ENCODE data around the gene ULK4. TPM values are rescaled to one million over a fixed set of nuclear protein-coding genes. Genes with fewer than 3 reads are reported as not detected.
"Not testable (repeated sequence)": the region's sequence is repeated elsewhere in the genome, so short reads cannot be mapped to it uniquely, and the experiment has no call there.

ULK4 gene
- polyA plus RNA-seq, 1 donor from 2014 or later = 7.2 TPM

- no peaks in the 10 kb centered on the region for H3K79me2 ChIP-seq (replicated peaks; ENCODE audit: insufficient read depth, low read length)
- H3K36me3 ChIP-seq (ENCODE audit: insufficient read depth, low read length) = no peaks in the 10 kb centered on the region
- H3K4me2 ChIP-seq (ENCODE audit: low read length) = no peak overlapping the region
- no peaks in the 10 kb centered on the region for H3K27me3 ChIP-seq (ENCODE audit: insufficient read depth, low read depth, low read length)
- H3F3A ChIP-seq (ENCODE audit: insufficient read depth, low read length, poor library complexity, severe bottlenecking) = no peaks in the 10 kb centered on the region
- H2AFZ ChIP-seq (ENCODE audit: low read depth, low read length) = no peak overlapping the region
- no peak overlapping the region for H3K27ac ChIP-seq (ENCODE audit: low read length)
- no peaks in the 10 kb centered on the region for H3K9me3 ChIP-seq (ENCODE audit: low read length)
- H3K4me3 ChIP-seq (ENCODE audit: low read length) = no peak overlapping the region
- TF ChIP-seq MXI1 (conservative IDR thresholded peaks at IDR 0.05; ENCODE audit: poor library complexity, severe bottlenecking) (no peak), POLR2AphosphoS5 (IDR thresholded peaks at IDR 0.05) (no peak), RAD21 (conservative IDR thresholded peaks at IDR 0.05) (no peak), REST (IDR thresholded peaks at IDR 0.05; ENCODE audit: borderline replicate concordance) (no peak), EP300 (conservative IDR thresholded peaks at IDR 0.05; ENCODE audit: poor library complexity, severe bottlenecking) (no peak)
- no peak overlapping the region for H3K9ac ChIP-seq (ENCODE audit: low read length)
- H3K9me2 ChIP-seq (ENCODE audit: insufficient read depth, low read length) = no peaks in the 10 kb centered on the region
- H4K20me1 ChIP-seq (ENCODE audit: insufficient read depth) = no peaks in the 10 kb centered on the region
These were observed 23.1 kb upstream of the ULK4 start for GRCh38 chr3:41985018-41985417.

DNA sequence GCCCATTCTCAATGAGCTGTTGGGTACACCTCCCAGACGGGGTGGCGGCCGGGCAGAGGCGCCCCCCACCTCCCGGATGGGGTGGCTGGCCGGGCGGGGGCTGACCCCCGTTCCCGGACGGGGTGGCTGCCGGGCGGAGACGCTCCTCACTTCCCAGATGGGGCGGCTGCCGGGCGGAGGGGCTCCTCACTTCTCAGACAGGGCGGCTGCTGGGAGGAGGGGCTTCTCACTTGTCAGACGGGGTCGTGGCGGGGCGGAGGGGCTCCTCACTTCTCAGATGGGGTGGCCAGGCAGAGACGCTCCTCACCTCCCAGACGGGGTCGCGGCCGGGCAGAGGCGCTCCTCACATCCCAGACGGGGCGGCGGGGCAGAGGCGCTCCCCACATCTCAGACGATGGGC, 21.2 kb upstream of the ULK4 start:
- H2AFZ ChIP-seq (ENCODE audit: low read depth, low read length); H3K4me2 ChIP-seq (ENCODE audit: low read length); H3K4me3 ChIP-seq (ENCODE audit: low read length); H3K36me3 ChIP-seq (ENCODE audit: insufficient read depth, low read length); H4K20me1 ChIP-seq (ENCODE audit: insufficient read depth); H3K27ac ChIP-seq (ENCODE audit: low read length); H3K27me3 ChIP-seq (ENCODE audit: insufficient read depth, low read depth, low read length); H3K9ac ChIP-seq (ENCODE audit: low read length); H3K9me3 ChIP-seq (ENCODE audit: low read length); H3K79me2 ChIP-seq (replicated peaks; ENCODE audit: insufficient read depth, low read length); H3K9me2 ChIP-seq (ENCODE audit: insufficient read depth, low read length); H3F3A ChIP-seq (ENCODE audit: insufficient read depth, low read length, poor library complexity, severe bottlenecking): not testable (repeated sequence)

DNA sequence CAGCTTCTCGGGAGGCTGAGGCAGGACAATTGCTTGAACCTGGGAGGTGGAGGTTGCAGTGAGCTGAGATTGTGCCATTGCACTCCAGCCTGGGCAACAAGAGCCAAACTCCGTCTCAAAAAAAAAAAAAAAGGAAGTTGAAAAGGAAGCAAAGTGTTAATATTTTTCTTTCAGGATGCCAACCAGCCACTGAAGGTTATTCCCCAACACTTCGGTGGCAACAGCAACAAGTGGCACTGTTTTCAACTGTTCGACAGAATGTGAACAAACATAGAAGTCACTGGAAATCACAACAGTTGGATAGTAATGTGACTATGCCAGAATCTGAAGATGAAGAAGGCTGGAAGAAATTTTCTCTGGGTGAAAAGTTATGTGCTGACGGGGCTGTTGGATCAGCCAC, 15.5 kb upstream of the ULK4 start:
- H3K27me3 ChIP-seq (ENCODE audit: insufficient read depth, low read depth, low read length); H3F3A ChIP-seq (ENCODE audit: insufficient read depth, low read length, poor library complexity, severe bottlenecking); H3K9ac ChIP-seq (ENCODE audit: low read length); H3K36me3 ChIP-seq (ENCODE audit: insufficient read depth, low read length); H3K9me3 ChIP-seq (ENCODE audit: low read length); H3K9me2 ChIP-seq (ENCODE audit: insufficient read depth, low read length); H3K4me2 ChIP-seq (ENCODE audit: low read length); H2AFZ ChIP-seq (ENCODE audit: low read depth, low read length); H3K4me3 ChIP-seq (ENCODE audit: low read length); H3K27ac ChIP-seq (ENCODE audit: low read length); H3K79me2 ChIP-seq (replicated peaks; ENCODE audit: insufficient read depth, low read length); H4K20me1 ChIP-seq (ENCODE audit: insufficient read depth): not testable (repeated sequence)

- Histone ChIP-seq H3K9ac (ENCODE audit: low read length) (no peak overlapping the region), H3K4me2 (ENCODE audit: low read length) (no peak overlapping the region), H2AFZ (ENCODE audit: low read depth, low read length) (no peak overlapping the region), H3K27ac (ENCODE audit: low read length) (no peak overlapping the region), H3K79me2 (replicated peaks; ENCODE audit: insufficient read depth, low read length) (no peaks in the 10 kb centered on the region), H3K9me3 (ENCODE audit: low read length) (no peaks in the 10 kb centered on the region), H3K4me3 (ENCODE audit: low read length) (no peak overlapping the region), H3F3A (ENCODE audit: insufficient read depth, low read length, poor library complexity, severe bottlenecking) (no peaks in the 10 kb centered on the region), H4K20me1 (ENCODE audit: insufficient read depth) (no peaks in the 10 kb centered on the region), H3K36me3 (ENCODE audit: insufficient read depth, low read length) (no peaks in the 10 kb centered on the region), H3K27me3 (ENCODE audit: insufficient read depth, low read depth, low read length) (no peaks in the 10 kb centered on the region), H3K9me2 (ENCODE audit: insufficient read depth, low read length) (no peaks in the 10 kb centered on the region)
- TF ChIP-seq REST (IDR thresholded peaks at IDR 0.05; ENCODE audit: borderline replicate concordance) = no peak
- TF ChIP-seq SMC3 (conservative IDR thresholded peaks at IDR 0.05; ENCODE audit: poor library complexity) = no peak
- no peak for TF ChIP-seq RAD21 (conservative IDR thresholded peaks at IDR 0.05)
- no peak for TF ChIP-seq TAF1 (IDR thresholded peaks at IDR 0.05; ENCODE audit: low read depth)
- no peak for TF ChIP-seq EZH2 (IDR thresholded peaks at IDR 0.05; ENCODE audit: borderline replicate concordance, insufficient read depth, low read length, poor library complexity, severe bottlenecking)
- TF ChIP-seq, protein P1, sequence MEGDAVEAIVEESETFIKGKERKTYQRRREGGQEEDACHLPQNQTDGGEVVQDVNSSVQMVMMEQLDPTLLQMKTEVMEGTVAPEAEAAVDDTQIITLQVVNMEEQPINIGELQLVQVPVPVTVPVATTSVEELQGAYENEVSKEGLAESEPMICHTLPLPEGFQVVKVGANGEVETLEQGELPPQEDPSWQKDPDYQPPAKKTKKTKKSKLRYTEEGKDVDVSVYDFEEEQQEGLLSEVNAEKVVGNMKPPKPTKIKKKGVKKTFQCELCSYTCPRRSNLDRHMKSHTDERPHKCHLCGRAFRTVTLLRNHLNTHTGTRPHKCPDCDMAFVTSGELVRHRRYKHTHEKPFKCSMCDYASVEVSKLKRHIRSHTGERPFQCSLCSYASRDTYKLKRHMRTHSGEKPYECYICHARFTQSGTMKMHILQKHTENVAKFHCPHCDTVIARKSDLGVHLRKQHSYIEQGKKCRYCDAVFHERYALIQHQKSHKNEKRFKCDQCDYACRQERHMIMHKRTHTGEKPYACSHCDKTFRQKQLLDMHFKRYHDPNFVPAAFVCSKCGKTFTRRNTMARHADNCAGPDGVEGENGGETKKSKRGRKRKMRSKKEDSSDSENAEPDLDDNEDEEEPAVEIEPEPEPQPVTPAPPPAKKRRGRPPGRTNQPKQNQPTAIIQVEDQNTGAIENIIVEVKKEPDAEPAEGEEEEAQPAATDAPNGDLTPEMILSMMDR (IDR thresholded peaks at IDR 0.05; ENCODE audit: poor library complexity, severe bottlenecking) = no peak
- no peak for TF ChIP-seq EP300 (conservative IDR thresholded peaks at IDR 0.05; ENCODE audit: poor library complexity, severe bottlenecking)
- TF ChIP-seq POLR2AphosphoS5 (IDR thresholded peaks at IDR 0.05) = no peak
- TF ChIP-seq MXI1 (conservative IDR thresholded peaks at IDR 0.05; ENCODE audit: poor library complexity, severe bottlenecking) = no peak
These were observed 13.7 kb upstream of the ULK4 start for GRCh38 chr3:41975416-41976103.

Data from neural cell (in vitro differentiated cells).